Measurements from ENCODE around the gene TRAPPC1.

The TRAPPC1 gene

GRCh38 chr17:7903154-7904103 lies 28.3 kb downstream of the TRAPPC1 start:
- no peak for DNase-seq (ENCODE audit: low read depth in 1 of 2, low spot score in 1 of 2)

- no peak for DNase-seq (ENCODE audit: low read depth in 1 of 2, low spot score in 1 of 2)
Measured at GRCh38 chr17:7897773-7898172, 34.0 kb downstream of the TRAPPC1 start.

- DNase-seq (ENCODE audit: low read depth in 1 of 2, low spot score in 1 of 2) = no peak
Measured at GRCh38 chr17:7897090-7897489, 34.7 kb downstream of the TRAPPC1 start.

GRCh38 chr17:7894866-7895265 lies 36.9 kb downstream of the TRAPPC1 start:
- no peak for DNase-seq (ENCODE audit: low read depth in 1 of 2, low spot score in 1 of 2)

- no peak for DNase-seq (ENCODE audit: low read depth in 1 of 2, low spot score in 1 of 2)
Measured at GRCh38 chr17:7894226-7894625, 37.5 kb downstream of the TRAPPC1 start.

GRCh38 chr17:7893187-7893880 lies 38.4 kb downstream of the TRAPPC1 start:
- DNase-seq (ENCODE audit: low read depth in 1 of 2, low spot score in 1 of 2) = no peak

- DNase-seq (ENCODE audit: low read depth in 1 of 2, low spot score in 1 of 2) = peak in 1 of 2 donors; percentile 17
Measured at GRCh38 chr17:7889166-7889955, 42.4 kb downstream of the TRAPPC1 start.

- DNase-seq (ENCODE audit: low read depth in 1 of 2, low spot score in 1 of 2) = peak in 1 of 2 donors; percentile 27
Measured at GRCh38 chr17:7888184-7888920, 43.4 kb downstream of the TRAPPC1 start, which contains the start of gene CHD3. Gene CHD3, plus strand, starts transcription at chr17:7888789. Its CDS starts 212 bp downstream, at chr17:7889001.

- DNase-seq (ENCODE audit: low read depth in 1 of 2, low spot score in 1 of 2) = peak; percentile 70 to 73
Measured at GRCh38 chr17:7887482-7888183, 44.1 kb downstream of the TRAPPC1 start.

- DNase-seq (ENCODE audit: low read depth in 1 of 2, low spot score in 1 of 2) = no peak
Measured at GRCh38 chr17:7887038-7887481, 44.7 kb downstream of the TRAPPC1 start.

- peak; percentile 22 to 32 for DNase-seq (ENCODE audit: low read depth in 1 of 2, low spot score in 1 of 2)
Measured at GRCh38 chr17:7886227-7887037, 45.3 kb downstream of the TRAPPC1 start.

GRCh38 chr17:7885367-7886226 lies 46.1 kb downstream of the TRAPPC1 start:
- DNase-seq (ENCODE audit: low read depth in 1 of 2, low spot score in 1 of 2) = peak in 1 of 2 donors; percentile 23

GRCh38 chr17:7884581-7885366 lies 47.0 kb downstream of the TRAPPC1 start:
- peak; percentile 16 to 35 for DNase-seq (ENCODE audit: low read depth in 1 of 2, low spot score in 1 of 2)

- no peak for DNase-seq (ENCODE audit: low read depth in 1 of 2, low spot score in 1 of 2)
Measured at GRCh38 chr17:7883781-7884386, 47.9 kb downstream of the TRAPPC1 start.

- no peak for DNase-seq (ENCODE audit: low read depth in 1 of 2, low spot score in 1 of 2)
Measured at GRCh38 chr17:7882629-7883028, 49.1 kb downstream of the TRAPPC1 start.

- DNase-seq (ENCODE audit: low read depth in 1 of 2, low spot score in 1 of 2) = no peak
Measured at GRCh38 chr17:7882068-7882467, 49.7 kb downstream of the TRAPPC1 start.
